HCT116 (cell line): Measurements from ENCODE around the gene PLK4. TPM values are rescaled to one million over a fixed set of nuclear protein-coding genes. Genes with fewer than 3 reads are reported as not detected.

Experiments used
- ATAC-seq: fragments of 200-7000 bp; cut with Tn5 transposase; 2 replicates; pipeline ENCODE4 v1.9.1; 2020; ENCODE audit warnings: mild to moderate bottlenecking, moderate library complexity
- BruUV-seq: library from RNA; stranded (reverse); fragments of 400-500 nt; replicated peaks from 2 replicates; lab custom pipeline; 2021; lab: Mats Ljungman, UMichigan
- CTCF ChIA-PET: fragments of 300-600 bp; sonication (Branson Sonifier 250); formaldehyde crosslinking; loops from one replicate; lab custom pipeline; 2021; ENCODE audit warnings: antibody characterized with exemption; lab: Charles Lee
- POLR2A ChIA-PET: fragments of 300-600, 350-600 bp; sonication (Branson Sonifier 250); formaldehyde crosslinking; loops from one replicate; lab custom pipeline; 2021; ENCODE audit warnings: antibody characterized with exemption; lab: Charles Lee
- RAD21 ChIA-PET, 2 experiments: fragments of 300-600 bp; sonication (Branson Sonifier 250); formaldehyde crosslinking; loops; one replicate each; lab custom pipeline; 2023; ENCODE audit warnings: low total read pairs in 2 of 2; ENCODE audit not compliant: uncharacterized antibody in 2 of 2, unreplicated experiment in 2 of 2, low non-redundant PET in 1 of 2; lab: Charles Lee
- DNase-seq: peaks from one replicate; pipeline ENCODE4 v3.0.0-alpha.2; 2010; ENCODE audit warnings: low read depth, low spot score
- H2AFZ ChIP-seq: fragments of 200-600 bp; shearing (Covaris generic), sonication (generic); 2 replicates; pipeline ENCODE4 v1.6.1; 2017; ENCODE audit warnings: low read depth, mixed run types, mixed read lengths, antibody characterized with exemption, low read length; ENCODE audit not compliant: poor library complexity, severe bottlenecking
- H3K27ac ChIP-seq: 2 replicates; pipeline ENCODE4 v1.5.1; 2012; ENCODE audit warnings: low read depth, low read length
- H3K27me3 ChIP-seq: fragments of 200-600 bp; sonication (generic); 2 replicates; pipeline ENCODE4 v1.6.1; 2016; ENCODE audit warnings: mixed run types, low read length, mixed read lengths; ENCODE audit not compliant: insufficient read depth
- H3K36me3 ChIP-seq, 2 experiments: fragments of 200-500 bp in 1 of 2; fragments of 200-600 bp in 1 of 2; sonication (Bioruptor generic) in 1 of 2; sonication (generic) in 1 of 2; 2 replicates each; pipeline versions ENCODE4 v1.5.1 to v1.6.1; 2014 to 2016; ENCODE audit warnings: low read length in 2 of 2, inconsistent platforms in 1 of 2, mixed read lengths in 1 of 2, mixed run types in 1 of 2; ENCODE audit not compliant: insufficient read depth in 2 of 2, control insufficient read depth in 1 of 2
- H3K4me1 ChIP-seq, 2 experiments: fragments of 200-600 bp in 1 of 2; sonication (generic) in 1 of 2; 2 replicates each; pipeline versions ENCODE4 v1.5.1 to v1.6.1; 2012 to 2017; ENCODE audit warnings: low read length in 2 of 2, inconsistent platforms in 1 of 2, mild to moderate bottlenecking in 1 of 2, mixed read lengths in 1 of 2, mixed run types in 1 of 2, moderate library complexity in 1 of 2; ENCODE audit not compliant: insufficient read depth in 2 of 2, control insufficient read depth in 1 of 2
- H3K4me2 ChIP-seq: fragments of 200-600 bp; sonication (generic); 2 replicates; pipeline ENCODE4 v1.6.1; 2017; ENCODE audit warnings: mixed run types, low read length, mixed read lengths
- H3K4me3 ChIP-seq, 2 experiments: fragments of 200-600 bp in 1 of 2; sonication (generic) in 1 of 2; replicated peaks in 1 of 2; 2 replicates each; pipeline ENCODE4 v1.5.1; 2011 to 2016; ENCODE audit warnings: low read length in 2 of 2, control low read depth in 1 of 2, low read depth in 1 of 2, mild to moderate bottlenecking in 1 of 2, mixed read lengths in 1 of 2, mixed run types in 1 of 2
- H3K79me2 ChIP-seq: fragments of 200-600 bp; sonication (generic); 2 replicates; pipeline ENCODE4 v1.6.1; 2017; ENCODE audit warnings: mild to moderate bottlenecking, mixed run types, low read length, moderate library complexity, mixed read lengths; ENCODE audit not compliant: insufficient read depth
- H3K9ac ChIP-seq: fragments of 200-600 bp; sonication (generic); 2 replicates; pipeline ENCODE4 v1.6.1; 2016; ENCODE audit warnings: low read length, mixed read lengths
- H3K9me2 ChIP-seq: fragments of 200-600 bp; sonication (generic), shearing (Covaris generic); 2 replicates; pipeline ENCODE4 v1.6.1; 2017; ENCODE audit warnings: mixed run types, mild to moderate bottlenecking, moderate library complexity; ENCODE audit not compliant: insufficient read depth
- H3K9me3 ChIP-seq, 2 experiments: fragments of 200-500 bp in 1 of 2; fragments of 200-600 bp in 1 of 2; sonication (Bioruptor generic) in 1 of 2; sonication (generic) in 1 of 2; 2 replicates each; pipeline ENCODE4 v1.6.1; 2014 to 2017; ENCODE audit warnings: low read length in 2 of 2, mixed read lengths in 2 of 2, inconsistent platforms in 1 of 2, low read depth in 1 of 2, mild to moderate bottlenecking in 1 of 2, mixed run types in 1 of 2, moderate library complexity in 1 of 2; ENCODE audit not compliant: control insufficient read depth in 1 of 2, insufficient read depth in 1 of 2
- H4K20me1 ChIP-seq: fragments of 200-600 bp; sonication (generic), shearing (Covaris generic); 2 replicates; pipeline ENCODE4 v1.6.1; 2017; ENCODE audit warnings: mixed run types, mild to moderate bottlenecking, moderate library complexity; ENCODE audit not compliant: insufficient read depth
- ATF3 ChIP-seq: IDR thresholded peaks from 2 replicates; pipeline ENCODE4 v1.6.1; 2012
- CBX3 ChIP-seq: IDR thresholded peaks from 2 replicates; pipeline ENCODE4 v1.6.1; 2012; ENCODE audit warnings: low read depth
- CEBPB ChIP-seq: IDR thresholded peaks from 2 replicates; pipeline ENCODE4 v1.6.1; 2012; ENCODE audit warnings: low read depth
- EGR1 ChIP-seq: IDR thresholded peaks from 2 replicates; pipeline ENCODE4 v1.6.1; 2012; ENCODE audit warnings: low read depth
- ELF1 ChIP-seq: IDR thresholded peaks from 2 replicates; pipeline ENCODE4 v1.6.1; 2012; ENCODE audit warnings: low read depth, borderline replicate concordance
- EZH2 ChIP-seq: fragments of 200-600 bp; sonication (generic); IDR thresholded peaks from 2 replicates; pipeline ENCODE4 v1.6.1; 2017; ENCODE audit warnings: antibody characterized with exemption, mixed run types
- EZH2phosphoT487 ChIP-seq: fragments of 200-600 bp; IDR thresholded peaks from 2 replicates; pipeline ENCODE4 v1.6.1; 2018; ENCODE audit warnings: antibody characterized with exemption, borderline replicate concordance
- FOSL1 ChIP-seq: IDR thresholded peaks from 2 replicates; pipeline ENCODE4 v1.6.1; 2012; ENCODE audit warnings: low read depth
- JUND ChIP-seq: IDR thresholded peaks from 2 replicates; pipeline ENCODE4 v1.6.1; 2012
- MAX ChIP-seq: IDR thresholded peaks from 2 replicates; pipeline ENCODE4 v1.6.1; 2012
- POLR2A ChIP-seq: IDR thresholded peaks from 2 replicates; pipeline ENCODE4 v1.7.0; 2011; ENCODE audit warnings: borderline replicate concordance; ENCODE audit not compliant: insufficient read depth, insufficient read length; ENCODE audit errors: extremely low read depth
- POLR2AphosphoS5 ChIP-seq: IDR thresholded peaks from 2 replicates; pipeline ENCODE4 v1.6.1; 2011; ENCODE audit warnings: mild to moderate bottlenecking, low read depth, low read length, moderate library complexity
- RAD21 ChIP-seq: IDR thresholded peaks from 2 replicates; pipeline ENCODE4 v1.6.1; 2012; ENCODE audit warnings: low read depth, mild to moderate bottlenecking
- REST ChIP-seq: IDR thresholded peaks from 2 replicates; pipeline ENCODE4 v1.6.1; 2012; ENCODE audit warnings: low read depth
- SP1 ChIP-seq: IDR thresholded peaks from 2 replicates; pipeline ENCODE4 v1.6.1; 2012; ENCODE audit warnings: low read depth
- SRF ChIP-seq: IDR thresholded peaks from 2 replicates; pipeline ENCODE4 v1.6.1; 2012; ENCODE audit warnings: low read depth
- ZFX ChIP-seq: fragments of 450-650 bp; IDR thresholded peaks from 2 replicates; pipeline ENCODE4 v1.6.1; 2017
- intact Hi-C: fragments of 100-400 bp; cut with micrococcal nuclease; formaldehyde crosslinking; loops from 2 replicates; pipeline ENCODE4 v1.10.0; 2022
- total RNA-seq: library from RNA; stranded (reverse); gene quantifications from one replicate; pipeline ENCODE4 v1.2.1, GENCODE V29; 2021; ENCODE audit not compliant: unreplicated experiment

PLK4 gene
- total RNA-seq, 1 experiment from 2014 or later, result 34.8 TPM

GRCh38 chr4:127832585-127832984 lies 48.1 kb upstream of the PLK4 start:
- BruUV-seq, result no TSS peak
- Histone ChIP-seq H2AFZ (no peak overlapping the region), H3K9me3 (no peaks in the 10 kb centered on the region), H3K4me1 (no peaks in the 10 kb centered on the region), H4K20me1 (no peaks in the 10 kb centered on the region), H3K36me3 (peaks cover 0 to 2% of the 10 kb centered on the region in 2 experiments; a peak in 2 of 4 replicates), H3K79me2 (no peaks in the 10 kb centered on the region), H3K27ac (no peak overlapping the region), H3K9me2 (no peaks in the 10 kb centered on the region), H3K4me3 (no peak overlapping the region), H3K9ac (no peak overlapping the region), H3K4me2 (no peak overlapping the region), H3K27me3 (no peaks in the 10 kb centered on the region)
- ChIA-PET RAD21 (no interaction called here), POLR2A (no interaction called here), CTCF (no interaction called here)
- no peak for DNase-seq
- TF ChIP-seq POLR2AphosphoS5 (no peak), SRF (no peak), ATF3 (no peak), EZH2 (no peak), ELF1 (no peak), CEBPB (no peak), SP1 (no peak), JUND (no peak), FOSL1 (no peak), REST (no peak), RAD21 (no peak), POLR2A (no peak), MAX (no peak), EGR1 (no peak), CBX3 (no peak), ZFX (no peak), EZH2phosphoT487 (no peak)
- intact Hi-C loops, result no loop called here
- ATAC-seq, result no peak
